Mesenchymal stem cell (in vitro differentiated cells and primary cell): Measurements from ENCODE around the gene CERK.

Experiments
- DNase-seq: peaks from one replicate; pipeline ENCODE4 v3.0.0-alpha.2; 2013
- H2AFZ ChIP-seq: one replicate; pipeline ENCODE4 v1.6.1; 2013; ENCODE audit warnings: low read depth, mild to moderate bottlenecking, control low read depth, inconsistent platforms, low read length, moderate library complexity
- H2AK5ac ChIP-seq: 2 replicates; pipeline ENCODE4 v1.6.1; 2013; ENCODE audit warnings: low read length, moderate library complexity, mild to moderate bottlenecking, inconsistent platforms; ENCODE audit not compliant: severe bottlenecking
- H2BK120ac ChIP-seq: one replicate; pipeline ENCODE4 v1.6.1; 2013; ENCODE audit warnings: low read depth, mild to moderate bottlenecking, inconsistent platforms, low read length, moderate library complexity
- H2BK12ac ChIP-seq, 2 experiments: one replicate each; pipeline ENCODE4 v1.6.1; 2013; ENCODE audit warnings: inconsistent platforms in 2 of 2, low read length in 2 of 2, mild to moderate bottlenecking in 2 of 2, moderate library complexity in 2 of 2, control low read depth in 1 of 2
- H2BK15ac ChIP-seq: one replicate; pipeline ENCODE4 v1.6.1; 2013; ENCODE audit warnings: mild to moderate bottlenecking, low read depth, inconsistent platforms; ENCODE audit not compliant: poor library complexity, severe bottlenecking
- H2BK5ac ChIP-seq: 2 replicates; pipeline ENCODE4 v1.6.1; 2013; ENCODE audit warnings: low read depth, mild to moderate bottlenecking, low read length, control low read depth, inconsistent platforms; ENCODE audit not compliant: poor library complexity, severe bottlenecking
- H3K14ac ChIP-seq, 2 experiments: one replicate each; pipeline ENCODE4 v1.6.1; 2013; ENCODE audit warnings: inconsistent platforms in 2 of 2, low read length in 2 of 2, control low read depth in 1 of 2, mild to moderate bottlenecking in 1 of 2, moderate library complexity in 1 of 2
- H3K18ac ChIP-seq, 2 experiments: one replicate each; pipeline ENCODE4 v1.6.1; 2013; ENCODE audit warnings: inconsistent platforms in 2 of 2, low read length in 2 of 2, control low read depth in 1 of 2, low read depth in 1 of 2, mild to moderate bottlenecking in 1 of 2
- H3K23ac ChIP-seq, 2 experiments: one replicate each; pipeline ENCODE4 v1.6.1; 2013; ENCODE audit warnings: inconsistent platforms in 2 of 2, low read length in 2 of 2, mild to moderate bottlenecking in 2 of 2, moderate library complexity in 2 of 2, control low read depth in 1 of 2
- H3K27ac ChIP-seq: 2 replicates; pipeline ENCODE4 v1.5.1; 2013; ENCODE audit warnings: mild to moderate bottlenecking, moderate library complexity, low read length, control low read depth, inconsistent platforms; ENCODE audit not compliant: poor library complexity, severe bottlenecking
- H3K27me3 ChIP-seq, 2 experiments: 2 replicates each; pipeline versions ENCODE4 v1.6.1 to v1.7.0; 2013; ENCODE audit warnings: low read length in 2 of 2, mild to moderate bottlenecking in 2 of 2, moderate library complexity in 2 of 2, control low read depth in 1 of 2, inconsistent platforms in 1 of 2; ENCODE audit not compliant: control insufficient read depth in 1 of 2, insufficient read depth in 1 of 2
- H3K36me3 ChIP-seq, 2 experiments: 2 replicates each; pipeline versions ENCODE4 v1.6.1 to v1.7.0; 2013; ENCODE audit warnings: low read length in 2 of 2, control low read depth in 1 of 2, inconsistent platforms in 1 of 2, low read depth in 1 of 2, mild to moderate bottlenecking in 1 of 2; ENCODE audit not compliant: insufficient read depth in 2 of 2, control insufficient read depth in 1 of 2
- H3K4ac ChIP-seq, 2 experiments: one replicate each; pipeline ENCODE4 v1.6.1; 2013; ENCODE audit warnings: inconsistent platforms in 2 of 2, low read length in 2 of 2, mild to moderate bottlenecking in 2 of 2, moderate library complexity in 2 of 2, control low read depth in 1 of 2, low read depth in 1 of 2
- H3K4me1 ChIP-seq: 2 replicates; pipeline ENCODE4 v1.6.1; 2013; ENCODE audit warnings: low read depth, low read length, control low read depth; ENCODE audit not compliant: control insufficient read depth, insufficient read depth
- H3K4me2 ChIP-seq: 2 replicates; pipeline ENCODE4 v1.6.1; 2013; ENCODE audit warnings: low read length, mild to moderate bottlenecking, inconsistent platforms; ENCODE audit not compliant: poor library complexity, severe bottlenecking
- H3K4me3 ChIP-seq, 2 experiments: 2 replicates each; pipeline versions ENCODE4 v1.5.1 to v1.7.0; 2013; ENCODE audit warnings: low read length in 2 of 2, mild to moderate bottlenecking in 2 of 2, control low read depth in 1 of 2, low read depth in 1 of 2; ENCODE audit not compliant: insufficient read depth in 1 of 2
- H3K79me1 ChIP-seq: replicated peaks from 2 replicates; pipeline ENCODE4 v1.6.1; 2013; ENCODE audit warnings: mild to moderate bottlenecking, control low read depth, low read length, inconsistent platforms; ENCODE audit not compliant: poor library complexity, severe bottlenecking
- H3K9ac ChIP-seq: 2 replicates; pipeline ENCODE4 v1.7.0; 2013; ENCODE audit warnings: mild to moderate bottlenecking, low read length, moderate library complexity
- H3K9me3 ChIP-seq: 2 replicates; pipeline ENCODE4 v1.7.0; 2013; ENCODE audit warnings: mild to moderate bottlenecking, low read length; ENCODE audit not compliant: control insufficient read depth
- H4K8ac ChIP-seq: one replicate; pipeline ENCODE4 v1.6.1; 2013; ENCODE audit warnings: inconsistent platforms, mild to moderate bottlenecking, low read length, moderate library complexity
- H4K91ac ChIP-seq: one replicate; pipeline ENCODE4 v1.6.1; 2013; ENCODE audit warnings: mild to moderate bottlenecking, low read length, inconsistent platforms
- WGBS: methylation state at CpG from one replicate; pipeline ENCODE4 v1.1.7; 2013; ENCODE audit warnings: mixed read lengths; 5-methylcytosine and 5-hydroxymethylcytosine counted together

CERK gene

GRCh38 chr22:46669201-46669600 is 68.9 kb downstream of the CERK start:
- no peak overlapping the region for H3K9ac ChIP-seq
- no peak overlapping the region for H2BK12ac ChIP-seq
- no peak overlapping the region for H4K91ac ChIP-seq
- H3K79me1 ChIP-seq, result peaks cover 1% of the 10 kb centered on the region
- no peak overlapping the region for H3K4me3 ChIP-seq
- H3K4me2 ChIP-seq, result no peak overlapping the region
- WGBS, result 90% methylated on average over 8 of the region's 9 CpGs
- no peak overlapping the region for H4K8ac ChIP-seq
- peaks cover 55 to 80% of the 10 kb centered on the region in 2 experiments for H3K36me3 ChIP-seq
- H3K9me3 ChIP-seq, result no peaks in the 10 kb centered on the region
- H2BK120ac ChIP-seq, result no peak overlapping the region
- H2BK15ac ChIP-seq, result no peak overlapping the region
- no peak overlapping the region for H3K4ac ChIP-seq
- no peak overlapping the region for H3K27ac ChIP-seq
- no peak overlapping the region for H3K23ac ChIP-seq
- no peak overlapping the region for H3K18ac ChIP-seq
- H3K27me3 ChIP-seq, result no peaks in the 10 kb centered on the region
- H3K4me1 ChIP-seq, result peaks cover 12% of the 10 kb centered on the region
- no peak overlapping the region for H3K14ac ChIP-seq
- no peak overlapping the region for H2AFZ ChIP-seq
- no peak overlapping the region for H2AK5ac ChIP-seq
- no peak for DNase-seq
- H2BK5ac ChIP-seq, result no peak overlapping the region

GRCh38 chr22:46668116-46668515 is 69.9 kb downstream of the CERK start:
- H2BK5ac ChIP-seq, result no peak overlapping the region
- no peak overlapping the region for H3K4me2 ChIP-seq
- peaks cover 1% of the 10 kb centered on the region for H3K79me1 ChIP-seq
- WGBS, result 88% methylated on average over 23 of the region's 24 CpGs
- H2BK12ac ChIP-seq, result no peak overlapping the region
- H2BK120ac ChIP-seq, result no peak overlapping the region
- no peak for DNase-seq
- H2AK5ac ChIP-seq, result no peak overlapping the region
- no peak overlapping the region for H3K4ac ChIP-seq
- H3K9me3 ChIP-seq, result no peaks in the 10 kb centered on the region
- H4K8ac ChIP-seq, result no peak overlapping the region
- H3K9ac ChIP-seq, result no peak overlapping the region
- peaks cover 48 to 80% of the 10 kb centered on the region in 2 experiments for H3K36me3 ChIP-seq
- H3K27me3 ChIP-seq, result no peaks in the 10 kb centered on the region
- no peak overlapping the region for H3K18ac ChIP-seq
- peak overlapping the region in 1 of 2 experiments; percentile 3 for H3K4me3 ChIP-seq
- H3K23ac ChIP-seq, result no peak overlapping the region
- H2BK15ac ChIP-seq, result no peak overlapping the region
- no peak overlapping the region for H2AFZ ChIP-seq
- no peak overlapping the region for H3K27ac ChIP-seq
- no peak overlapping the region for H3K14ac ChIP-seq
- H3K4me1 ChIP-seq, result peaks cover 8% of the 10 kb centered on the region
- no peak overlapping the region for H4K91ac ChIP-seq

- H3K4me2 ChIP-seq, result no peak overlapping the region
- no peak overlapping the region for H3K14ac ChIP-seq
- H3K27me3 ChIP-seq, result no peaks in the 10 kb centered on the region
- no peak overlapping the region for H2BK15ac ChIP-seq
- no peak overlapping the region for H2AK5ac ChIP-seq
- no peak overlapping the region for H3K4me3 ChIP-seq
- no peak overlapping the region for H4K8ac ChIP-seq
- H3K4me1 ChIP-seq, result peaks cover 8% of the 10 kb centered on the region
- H3K79me1 ChIP-seq, result peaks cover 5% of the 10 kb centered on the region
- no peak overlapping the region for H2AFZ ChIP-seq
- H3K36me3 ChIP-seq, result peaks cover 48 to 85% of the 10 kb centered on the region in 2 experiments
- no peak overlapping the region for H3K27ac ChIP-seq
- H4K91ac ChIP-seq, result no peak overlapping the region
- WGBS, result 91% methylated on average over 10 of the region's 10 CpGs
- H3K9me3 ChIP-seq, result no peaks in the 10 kb centered on the region
- H2BK5ac ChIP-seq, result no peak overlapping the region
- H3K4ac ChIP-seq, result no peak overlapping the region
- H2BK120ac ChIP-seq, result no peak overlapping the region
- no peak overlapping the region for H3K18ac ChIP-seq
- no peak for DNase-seq
- H2BK12ac ChIP-seq, result no peak overlapping the region
- H3K9ac ChIP-seq, result no peak overlapping the region
- H3K23ac ChIP-seq, result no peak overlapping the region
Measured at GRCh38 chr22:46667245-46667623, 70.8 kb downstream of the CERK start.

GRCh38 chr22:46666577-46667244 is 71.3 kb downstream of the CERK start:
- Histone ChIP-seq H3K9ac (no peak overlapping the region), H3K4me2 (no peak overlapping the region), H3K4me1 (peaks cover 9% of the 10 kb centered on the region), H3K36me3 (peaks cover 48 to 85% of the 10 kb centered on the region in 2 experiments), H3K9me3 (no peaks in the 10 kb centered on the region), H3K4me3 (no peak overlapping the region), H3K27ac (no peak overlapping the region), H3K27me3 (no peaks in the 10 kb centered on the region), H2AK5ac (no peak overlapping the region), H3K18ac (no peak overlapping the region), H2BK12ac (no peak overlapping the region), H2BK15ac (no peak overlapping the region), H2BK5ac (no peak overlapping the region), H4K91ac (no peak overlapping the region), H4K8ac (no peak overlapping the region), H3K4ac (no peak overlapping the region), H2AFZ (no peak overlapping the region), H3K14ac (no peak overlapping the region), H3K79me1 (peaks cover 5% of the 10 kb centered on the region), H2BK120ac (no peak overlapping the region), H3K23ac (no peak overlapping the region)
- 94% methylated on average over 17 of the region's 17 CpGs for WGBS
- no peak for DNase-seq
